KBM-7 (cell line): Measurements from ENCODE around the gene SLC26A9.
A peak's percentile ranks its signal among the peaks of the same experiment; 100 is the strongest.

ENCODE experiments used
- DNase-seq: peaks from one replicate; pipeline ENCODE4 v3.0.0-alpha.2; 2015
- in situ Hi-C: fragments of 300-500 bp; cut with MboI; formaldehyde crosslinking; loops from 2 replicates; pipeline ENCODE4 v1.14.3; 2020; ENCODE audit warnings: low sequenced_read_pairs, low pct_unique_long_range_greater_than_20kb, mixed read lengths

The SLC26A9 gene

GRCh38 chr1:205975387-205975998 lies 32.2 kb upstream of the SLC26A9 start:
- in situ Hi-C loops: no loop called here

DNA sequence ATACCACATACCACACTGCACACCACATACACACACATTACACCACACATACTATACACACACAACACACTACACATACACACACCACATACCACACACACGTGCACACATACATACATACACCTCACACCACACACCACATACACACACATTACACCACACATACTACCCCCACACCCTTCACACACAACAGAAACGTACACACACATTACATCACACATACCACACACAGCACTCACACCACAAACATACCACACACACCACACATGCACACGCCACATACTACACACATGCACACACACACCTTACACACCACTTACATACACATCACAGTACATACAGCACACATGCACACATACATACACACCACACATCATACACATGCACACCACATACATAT lies 31.5 kb upstream of the SLC26A9 start:
- in situ Hi-C loops: loop anchor here (25.0 kb wide), 1 partner anchor 187 kb away; the partner anchor contains the start of gene RAB29
- no peak for DNase-seq

More at GRCh38 chr1:205975387-205975998, 32.2 kb upstream of the SLC26A9 start:
- no peak for DNase-seq

DNA sequence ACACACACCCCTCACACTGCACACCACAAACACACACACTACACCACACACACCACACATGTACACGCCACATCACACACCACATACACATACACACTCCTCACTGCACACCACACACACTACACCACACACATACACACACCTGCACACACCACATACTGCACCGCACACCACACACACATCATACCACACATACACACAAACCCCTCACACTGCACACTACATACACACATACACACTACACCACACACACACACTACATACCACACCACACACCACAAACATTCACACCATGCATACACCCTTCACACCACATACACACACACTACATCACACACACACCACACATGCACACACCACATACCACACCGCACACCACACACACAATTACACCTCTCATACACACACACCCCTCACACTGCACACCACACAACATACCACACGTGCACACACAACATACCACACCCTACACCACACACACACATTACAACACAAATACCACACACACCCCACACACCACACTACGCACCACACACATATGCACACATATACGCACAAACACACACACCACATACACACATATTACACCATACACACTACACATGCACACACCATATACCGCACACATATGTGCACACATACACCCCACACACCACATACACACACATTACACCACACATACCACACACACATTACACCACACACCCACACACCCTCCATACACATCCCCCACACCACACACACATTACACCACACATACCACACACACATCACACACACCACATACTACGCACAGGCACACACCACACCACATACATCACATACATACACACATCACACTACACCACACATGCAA lies 30.3 kb upstream of the SLC26A9 start:
- in situ Hi-C loops: loop anchor here (25.0 kb wide), 1 partner anchor 186 kb away; the partner anchor contains the start of gene RAB29
- DNase-seq: no peak

DNA sequence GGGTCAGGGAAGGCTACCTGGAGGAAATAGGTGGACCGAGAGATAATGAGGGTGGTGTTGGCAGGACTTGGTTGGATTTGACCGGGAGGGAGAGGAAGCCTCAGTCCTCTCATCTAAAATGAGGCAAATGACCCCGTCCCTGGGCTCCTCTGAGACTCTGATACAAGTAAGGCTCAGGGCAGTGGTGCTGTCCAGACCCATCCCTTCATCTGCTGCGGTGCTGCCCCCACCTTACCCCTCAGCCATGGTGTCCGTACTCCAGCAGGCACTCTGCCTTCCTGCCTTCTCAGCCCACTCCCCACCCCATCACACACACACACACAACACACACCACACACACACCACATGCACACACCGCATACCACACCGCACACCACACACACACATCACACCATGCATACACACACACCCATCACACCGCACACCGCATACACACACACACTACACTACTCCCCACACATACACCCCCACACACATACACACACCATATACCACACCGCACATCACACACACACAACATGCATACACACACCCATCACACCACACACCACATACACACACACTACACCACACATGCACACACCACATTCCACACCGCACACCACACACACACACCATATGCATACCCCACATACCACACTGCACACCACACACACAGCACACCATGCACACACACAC lies 29.4 kb upstream of the SLC26A9 start:
- in situ Hi-C loops: loop anchor here (25.0 kb wide), 1 partner anchor 185 kb away; the partner anchor contains the start of gene RAB29
- DNase-seq: no peak

DNA sequence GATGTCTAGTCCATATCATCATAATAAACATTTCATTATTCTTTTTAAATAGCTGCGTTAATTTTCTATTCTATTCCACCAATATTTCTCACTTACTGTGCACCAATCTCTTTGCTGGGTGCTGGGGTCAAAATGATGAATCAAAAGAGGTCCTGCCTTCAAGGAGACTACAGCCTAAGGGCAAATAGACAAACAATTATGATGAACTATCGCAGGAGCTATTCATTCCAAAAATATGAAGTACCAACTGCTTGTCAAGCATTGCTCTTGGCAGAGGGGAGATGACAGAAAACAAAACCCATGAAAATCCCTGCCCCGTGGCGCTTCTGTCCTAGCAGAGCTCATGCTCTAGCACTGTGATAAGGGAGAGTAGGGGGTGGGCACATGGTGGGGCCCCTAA lies 28.8 kb upstream of the SLC26A9 start:
- in situ Hi-C loops: loop anchor here (25.0 kb wide), 1 partner anchor 185 kb away; the partner anchor contains the start of gene RAB29
- DNase-seq: no peak

DNA sequence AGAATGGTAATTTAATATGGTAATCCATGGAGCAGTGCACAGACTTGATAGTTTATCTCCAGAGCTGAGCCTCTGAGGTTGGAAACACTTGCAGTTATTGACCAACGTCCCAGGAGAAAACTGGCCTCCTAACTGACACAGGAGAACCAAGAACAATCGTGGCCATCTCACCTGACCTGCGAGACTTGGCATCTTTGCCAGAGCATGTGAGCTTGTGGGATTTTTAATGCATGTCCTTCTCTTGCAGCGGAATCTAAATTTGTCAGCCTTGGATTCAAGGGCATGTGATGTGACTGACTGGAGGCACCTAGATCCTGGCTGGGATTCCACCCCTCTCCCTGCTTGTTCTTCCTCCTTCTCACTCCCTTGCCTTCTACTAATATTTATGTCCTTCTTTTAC lies 27.8 kb upstream of the SLC26A9 start:
- in situ Hi-C loops: loop anchor here (25.0 kb wide), 1 partner anchor 184 kb away; the partner anchor contains the start of gene RAB29
- no peak for DNase-seq

- in situ Hi-C loops: loop anchor here (25.0 kb wide), 1 partner anchor 183 kb away; the partner anchor contains the start of gene RAB29
- DNase-seq: no peak
These were observed 27.2 kb upstream of the SLC26A9 start for GRCh38 chr1:205970486-205970885.

DNA sequence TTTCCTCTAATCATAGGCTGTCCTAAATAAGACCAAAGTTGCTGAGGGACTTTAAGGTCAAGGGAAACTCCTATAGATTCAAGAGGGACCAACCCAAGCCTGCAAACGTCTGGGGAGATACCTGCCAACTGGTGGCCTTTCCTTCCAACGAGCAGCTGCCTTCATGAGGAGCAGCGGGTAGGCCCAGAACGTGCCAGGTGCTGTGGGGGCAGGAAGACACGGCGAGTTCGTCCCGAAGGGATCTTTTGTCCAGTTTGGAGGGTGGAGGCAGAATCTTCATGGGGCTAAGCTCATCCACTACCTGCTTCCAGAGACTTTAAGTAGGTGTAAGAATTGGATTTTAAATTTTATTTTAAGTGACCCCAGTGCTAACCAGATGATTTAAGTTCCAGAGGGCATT lies 26.0 kb upstream of the SLC26A9 start:
- no peak for DNase-seq
- in situ Hi-C loops: loop anchor here (10.0 to 25.0 kb wide), 2 partner anchors 54 to 182 kb away; partner anchors contain the start of gene RAB29

- in situ Hi-C loops: loop anchor here (10.0 to 25.0 kb wide), 2 partner anchors 53 to 180 kb away; partner anchors contain the start of gene RAB29
- DNase-seq: no peak
These were observed 24.5 kb upstream of the SLC26A9 start for GRCh38 chr1:205967554-205968335.

DNA sequence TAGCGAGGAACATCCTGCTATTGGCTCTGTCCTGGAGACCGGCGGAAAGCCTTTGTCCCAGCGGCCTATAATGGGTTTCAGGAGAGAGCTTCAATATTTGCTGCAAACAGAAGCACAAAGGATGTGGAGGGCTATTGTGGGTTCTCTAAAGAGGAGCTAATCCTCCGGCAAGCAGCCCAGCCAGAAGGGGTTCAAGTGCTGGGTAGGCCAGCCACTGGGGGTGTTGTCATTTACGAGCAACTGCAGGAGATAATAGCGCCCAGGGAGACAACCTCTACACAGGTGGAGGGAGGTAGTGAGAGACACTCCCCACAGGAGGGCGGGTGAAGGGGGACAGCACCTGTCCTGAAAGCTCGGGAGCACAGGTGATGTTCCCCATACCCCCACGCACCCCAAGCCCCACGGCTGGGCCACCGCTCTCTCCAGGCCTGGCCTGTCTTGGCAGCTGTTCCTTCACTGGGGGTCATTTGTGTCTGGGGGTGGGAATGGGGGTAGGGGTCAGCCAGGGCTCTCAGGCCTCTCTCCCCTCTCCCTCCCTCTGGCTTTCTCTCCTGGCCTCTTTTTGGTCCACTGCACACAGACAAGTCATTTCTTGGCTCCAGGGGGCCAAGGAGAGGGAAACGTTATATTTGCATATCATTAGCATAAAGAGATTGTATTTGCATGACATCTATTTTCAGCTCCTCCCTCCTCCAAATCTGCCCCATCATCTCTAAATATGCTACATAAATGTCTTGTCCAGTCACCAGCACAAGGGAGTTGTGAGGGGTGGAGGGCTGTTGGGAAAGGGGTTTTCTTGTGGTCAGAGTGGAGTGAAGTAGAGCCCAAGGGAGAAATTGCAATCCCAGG lies 22.0 kb upstream of the SLC26A9 start:
- DNase-seq: no peak
- in situ Hi-C loops: loop anchor here (10.0 to 25.0 kb wide), 2 partner anchors 50 to 178 kb away; partner anchors contain the start of gene RAB29

DNA sequence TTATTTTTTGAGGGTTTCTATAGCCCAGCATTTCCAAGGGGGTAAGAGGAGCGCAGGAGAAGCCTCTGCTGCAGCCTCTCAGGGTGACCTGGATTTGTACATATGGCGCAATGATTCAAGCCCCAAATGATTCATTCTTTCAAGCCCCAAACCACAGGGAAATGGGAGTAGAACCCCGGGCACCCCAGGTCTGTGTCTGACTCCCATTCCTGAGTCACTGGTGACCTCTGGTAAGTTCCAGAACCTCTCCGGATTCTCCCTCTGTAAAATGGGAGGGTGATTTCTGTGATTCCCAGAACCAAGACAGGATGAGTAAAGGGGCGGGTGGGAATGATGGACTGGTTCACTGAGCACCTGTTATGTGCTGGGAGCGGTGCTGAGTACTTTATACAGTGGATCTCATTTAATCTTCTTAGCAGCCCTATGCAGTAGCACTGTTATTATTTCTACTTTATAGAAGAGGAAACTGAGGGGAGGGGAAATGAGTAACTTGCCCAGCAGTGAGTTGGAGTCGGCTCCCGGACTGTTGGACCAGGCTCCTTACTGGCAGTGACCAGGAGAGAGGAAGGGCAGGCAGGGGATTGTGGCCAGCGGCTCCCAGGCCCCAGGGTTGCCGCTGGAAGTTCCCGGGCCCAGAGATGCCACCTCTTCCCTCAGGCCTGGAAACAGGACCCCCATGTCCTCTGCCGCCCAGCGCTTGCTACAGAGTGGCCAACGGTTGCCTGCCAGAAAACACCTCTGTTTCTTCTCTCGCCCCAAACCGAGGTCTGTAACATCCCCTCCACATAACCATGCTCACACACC lies 20.3 kb upstream of the SLC26A9 start:
- in situ Hi-C loops: loop anchor here (10.0 to 25.0 kb wide), 2 partner anchors 49 to 176 kb away; partner anchors contain the start of gene RAB29
- no peak for DNase-seq

DNA sequence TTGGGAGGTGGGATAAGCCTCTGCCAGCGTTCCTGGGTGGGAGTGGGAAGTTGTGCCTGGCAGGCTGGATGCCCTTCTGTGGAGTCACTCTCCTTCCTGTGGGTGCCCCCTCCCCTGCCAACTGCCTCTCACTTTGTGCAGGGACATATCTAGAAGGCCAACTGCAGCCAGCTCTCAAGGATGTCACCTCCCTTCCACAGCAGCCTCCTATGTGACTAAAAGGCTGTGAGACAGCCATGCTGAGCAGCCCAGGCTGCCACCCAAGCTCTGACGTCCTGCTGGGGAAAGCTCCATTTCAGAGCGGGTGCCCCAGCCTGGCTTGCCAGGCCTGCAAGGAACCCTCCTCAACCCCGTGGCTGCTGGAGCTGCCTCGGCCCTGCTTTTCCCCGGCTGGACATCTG lies 19.6 kb upstream of the SLC26A9 start:
- no peak for DNase-seq
- in situ Hi-C loops: loop anchor here (10.0 to 25.0 kb wide), 2 partner anchors 48 to 176 kb away; partner anchors contain the start of gene RAB29

GRCh38 chr1:205961991-205962820 lies 18.9 kb upstream of the SLC26A9 start:
- DNase-seq: peak; percentile 67
- in situ Hi-C loops: loop anchor here (10.0 to 25.0 kb wide), 2 partner anchors 47 to 175 kb away; partner anchors contain the start of gene RAB29

DNA sequence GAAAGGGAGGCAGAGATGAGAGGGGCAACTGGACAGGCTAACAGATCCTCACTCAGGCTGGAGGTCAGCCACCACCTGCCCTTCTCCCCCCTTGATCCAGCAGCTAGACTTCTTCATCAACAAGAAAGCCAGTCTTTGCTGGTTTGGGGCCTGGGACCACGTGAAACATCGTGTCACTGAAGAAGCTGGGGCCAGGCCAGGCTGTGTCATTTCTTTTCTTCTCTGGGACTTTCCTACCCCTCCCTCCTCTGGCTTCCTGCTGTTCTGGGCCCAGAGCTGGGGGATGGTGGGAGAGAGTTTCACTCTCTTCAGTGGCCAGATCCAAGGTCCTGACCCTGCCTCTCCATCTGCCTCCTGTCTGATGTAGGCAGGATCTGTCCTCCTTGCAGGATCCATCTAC lies 18.1 kb upstream of the SLC26A9 start:
- no peak for DNase-seq
- in situ Hi-C loops: loop anchor here (10.0 to 25.0 kb wide), 2 partner anchors 47 to 174 kb away; partner anchors contain the start of gene RAB29

GRCh38 chr1:205959789-205960188 lies 16.5 kb upstream of the SLC26A9 start:
- in situ Hi-C loops: loop anchor here (10.0 to 25.0 kb wide), 2 partner anchors 45 to 172 kb away; partner anchors contain the start of gene RAB29
- DNase-seq: no peak

GRCh38 chr1:205955499-205955898 lies 12.2 kb upstream of the SLC26A9 start:
- no peak for DNase-seq
- in situ Hi-C loops: loop anchor here (25.0 kb wide), 1 partner anchor 168 kb away; the partner anchor contains the start of gene RAB29
